Activated T-cell treated with anti-CD3 and anti-CD28 coated beads for 1 hour (primary cell): ENCODE results near the gene ACAN.
"Not testable (repeated sequence)": the region's sequence is repeated elsewhere in the genome, so short reads cannot be mapped to it uniquely, and the experiment has no call there.

Source experiments
- DNase-seq: peaks from one replicate; pipeline ENCODE4 v3.0.0-alpha.2; 2020; ENCODE audit warnings: low read depth

Gene ACAN

GRCh38 chr15:88902846-88903245, 99.6 kb downstream of the ACAN start:
- DNase-seq, result no peak

- no peak for DNase-seq
Measured at GRCh38 chr15:88904257-88904623, 101.0 kb downstream of the ACAN start.

GRCh38 chr15:88904624-88905327, 101.5 kb downstream of the ACAN start:
- peak; percentile 88 for DNase-seq

GRCh38 chr15:88905576-88905975, 102.3 kb downstream of the ACAN start:
- DNase-seq, result no peak

GRCh38 chr15:88906130-88906529, 102.9 kb downstream of the ACAN start:
- DNase-seq, result no peak

- DNase-seq, result no peak
Measured at GRCh38 chr15:88906551-88906950, 103.3 kb downstream of the ACAN start.

- no peak for DNase-seq
Measured at GRCh38 chr15:88907111-88907510, 103.9 kb downstream of the ACAN start.

GRCh38 chr15:88908123-88908522, 104.9 kb downstream of the ACAN start:
- no peak for DNase-seq

- DNase-seq, result no peak
Measured at GRCh38 chr15:88908697-88909621, 105.7 kb downstream of the ACAN start.

GRCh38 chr15:88909956-88910831, 107.0 kb downstream of the ACAN start:
- DNase-seq, result no peak

- no peak for DNase-seq
Measured at GRCh38 chr15:88911766-88912118, 108.5 kb downstream of the ACAN start.

- no peak for DNase-seq
Measured at GRCh38 chr15:88912500-88912921, 109.3 kb downstream of the ACAN start.

- peak; percentile 65 for DNase-seq
Measured at GRCh38 chr15:88913017-88913849, 110.0 kb downstream of the ACAN start, which contains the start of gene MFGE8. MFGE8 (minus strand) TSS chr15:88913379; CDS start chr15:88913319, 60 bp downstream.

GRCh38 chr15:88913850-88914169, 110.6 kb downstream of the ACAN start:
- DNase-seq, result no peak

GRCh38 chr15:88915354-88915753, 112.1 kb downstream of the ACAN start:
- DNase-seq, result no peak

- DNase-seq, result no peak
Measured at GRCh38 chr15:88917760-88918159, 114.5 kb downstream of the ACAN start.

GRCh38 chr15:88918738-88919137, 115.5 kb downstream of the ACAN start:
- DNase-seq, result no peak

GRCh38 chr15:88920186-88920891, 117.1 kb downstream of the ACAN start:
- DNase-seq, result no peak

- not testable (repeated sequence) for DNase-seq
Measured at GRCh38 chr15:88920892-88921435, 117.7 kb downstream of the ACAN start.
